NB4 (cell line): ENCODE measurements around the gene IGFL4.
A peak's percentile ranks its signal among the peaks of the same experiment; 100 is the strongest.
"Not testable (repeated sequence)": the region's sequence is repeated elsewhere in the genome, so short reads cannot be mapped to it uniquely, and the experiment has no call there.

ENCODE experiments used
- DNase-seq: peaks from one replicate; pipeline ENCODE4 v3.0.0; 2010; ENCODE audit warnings: low read depth
- H3K4me3 ChIP-seq: one replicate; pipeline ENCODE4 v1.5.1; 2011; ENCODE audit warnings: mild to moderate bottlenecking, low read depth, low read length, moderate library complexity
- MYC ChIP-seq: IDR thresholded peaks from 2 replicates; pipeline ENCODE4 v1.6.1; 2011; ENCODE audit warnings: low read depth, low read length
- POLR2A ChIP-seq: IDR thresholded peaks from 2 replicates; pipeline ENCODE4 v1.6.1; 2011; ENCODE audit warnings: mild to moderate bottlenecking; ENCODE audit not compliant: insufficient read length; ENCODE audit errors: extremely low read depth
- TF ChIP-seq, protein P1 (sequence below): IDR thresholded peaks from one replicate; pipeline ENCODE4 v1.5.1; 2012; ENCODE audit warnings: low read depth, low read length
- TF ChIP-seq, protein P2 (sequence below): IDR thresholded peaks from 2 replicates; pipeline ENCODE4 v1.6.1; 2011; ENCODE audit warnings: low read depth, low read length

Gene IGFL4

DNA sequence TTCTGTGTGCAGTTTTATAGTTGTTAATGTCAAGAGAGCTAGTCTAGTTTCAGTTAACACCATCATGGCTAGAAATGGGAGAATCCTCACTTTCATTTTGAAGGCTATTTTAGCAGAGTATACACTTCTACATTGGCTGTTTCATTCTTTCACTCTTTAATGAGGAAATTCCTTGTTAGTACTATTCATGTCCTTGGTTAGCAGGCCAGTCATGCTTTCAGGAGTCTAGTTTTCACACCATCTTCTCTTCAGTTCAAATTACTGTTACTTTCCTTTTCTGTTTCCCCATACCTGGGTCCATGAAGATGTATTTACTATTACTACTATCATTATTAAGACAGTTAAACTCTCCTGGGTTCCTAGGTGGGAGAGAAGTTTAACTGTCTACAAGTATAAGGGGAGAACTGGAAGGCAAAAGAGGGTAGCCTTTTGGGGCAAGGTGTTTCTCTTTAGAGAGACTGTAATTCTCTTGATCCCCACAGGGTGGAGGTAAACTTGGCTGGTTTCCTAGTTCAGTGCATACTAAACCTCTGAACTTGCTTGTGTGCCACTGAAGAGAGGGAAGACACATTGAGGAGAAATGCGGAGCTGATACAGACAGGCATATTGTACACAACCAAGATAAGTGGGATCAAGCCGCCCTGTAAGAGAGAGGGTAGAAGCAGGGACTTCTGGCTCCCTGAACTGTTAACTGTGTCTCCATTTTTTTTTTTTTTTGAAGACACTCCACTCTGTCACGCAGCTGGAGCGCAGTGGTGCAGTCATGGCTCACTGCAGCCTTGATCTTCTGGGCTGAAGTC, 41.3 kb upstream of the IGFL4 start:
- DNase-seq: peak; percentile 73
- no peak overlapping the region for H3K4me3 ChIP-seq
- TF ChIP-seq, protein P1, sequence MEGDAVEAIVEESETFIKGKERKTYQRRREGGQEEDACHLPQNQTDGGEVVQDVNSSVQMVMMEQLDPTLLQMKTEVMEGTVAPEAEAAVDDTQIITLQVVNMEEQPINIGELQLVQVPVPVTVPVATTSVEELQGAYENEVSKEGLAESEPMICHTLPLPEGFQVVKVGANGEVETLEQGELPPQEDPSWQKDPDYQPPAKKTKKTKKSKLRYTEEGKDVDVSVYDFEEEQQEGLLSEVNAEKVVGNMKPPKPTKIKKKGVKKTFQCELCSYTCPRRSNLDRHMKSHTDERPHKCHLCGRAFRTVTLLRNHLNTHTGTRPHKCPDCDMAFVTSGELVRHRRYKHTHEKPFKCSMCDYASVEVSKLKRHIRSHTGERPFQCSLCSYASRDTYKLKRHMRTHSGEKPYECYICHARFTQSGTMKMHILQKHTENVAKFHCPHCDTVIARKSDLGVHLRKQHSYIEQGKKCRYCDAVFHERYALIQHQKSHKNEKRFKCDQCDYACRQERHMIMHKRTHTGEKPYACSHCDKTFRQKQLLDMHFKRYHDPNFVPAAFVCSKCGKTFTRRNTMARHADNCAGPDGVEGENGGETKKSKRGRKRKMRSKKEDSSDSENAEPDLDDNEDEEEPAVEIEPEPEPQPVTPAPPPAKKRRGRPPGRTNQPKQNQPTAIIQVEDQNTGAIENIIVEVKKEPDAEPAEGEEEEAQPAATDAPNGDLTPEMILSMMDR: peak; percentile 87
- TF ChIP-seq, protein P2, sequence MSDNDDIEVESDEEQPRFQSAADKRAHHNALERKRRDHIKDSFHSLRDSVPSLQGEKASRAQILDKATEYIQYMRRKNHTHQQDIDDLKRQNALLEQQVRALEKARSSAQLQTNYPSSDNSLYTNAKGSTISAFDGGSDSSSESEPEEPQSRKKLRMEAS: 0 out of 2 replicates have a peak, but pooled peaks have one; percentile 24
- no peak for TF ChIP-seq MYC

DNA sequence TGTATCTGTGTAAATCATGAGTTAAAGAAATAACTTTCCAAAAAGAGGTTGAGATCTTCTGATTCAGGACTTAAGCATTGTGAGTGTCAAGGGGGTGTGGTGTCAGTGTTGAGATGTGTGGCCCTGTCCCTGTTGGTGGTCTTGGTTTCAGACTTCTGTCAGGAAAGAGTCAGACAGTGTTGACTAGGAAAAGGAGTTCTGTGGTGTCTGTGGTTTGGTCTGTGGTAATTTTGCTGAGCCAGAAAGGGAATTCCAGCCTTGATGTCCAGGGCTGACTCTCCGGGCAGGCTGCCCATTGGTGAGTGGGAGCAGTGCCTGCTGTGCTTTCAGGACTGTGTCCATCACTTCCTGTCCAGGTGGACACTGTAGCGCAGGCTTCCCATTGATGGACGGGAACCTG, 39.8 kb upstream of the IGFL4 start:
- DNase-seq: no peak
- TF ChIP-seq, protein P2: no peak
- TF ChIP-seq MYC: no peak
- TF ChIP-seq, protein P1: no peak
- TF ChIP-seq POLR2A: no peak
- no peak overlapping the region for H3K4me3 ChIP-seq

- no peak overlapping the region for H3K4me3 ChIP-seq
- TF ChIP-seq, protein P1: no peak
- TF ChIP-seq POLR2A (no peak), MYC (no peak)
- TF ChIP-seq, protein P2: no peak
- DNase-seq: no peak
Observed at GRCh38 chr19:46079576-46079975, 38.8 kb upstream of the IGFL4 start.

GRCh38 chr19:46078573-46079332, 38.0 kb upstream of the IGFL4 start:
- peak; percentile 71 for DNase-seq
- TF ChIP-seq, protein P2: 0 out of 2 replicates have a peak, but pooled peaks have one; percentile 1
- TF ChIP-seq, protein P1: peak; percentile 88
- H3K4me3 ChIP-seq: not testable (repeated sequence)

GRCh38 chr19:46077815-46078167, 37.0 kb upstream of the IGFL4 start:
- DNase-seq: no peak

More at GRCh38 chr19:46077815-46078167, 37.0 kb upstream of the IGFL4 start:
- TF ChIP-seq MYC (no peak), POLR2A (no peak)
- TF ChIP-seq, protein P1: no peak
- TF ChIP-seq, protein P2: no peak
- H3K4me3 ChIP-seq: no peak overlapping the region
